Glutamatergic neuron (in vitro differentiated cells): Measurements from ENCODE around the gene COA1. TPM values are rescaled to one million over a fixed set of nuclear protein-coding genes. Genes with fewer than 3 reads are reported as not detected.

ENCODE experiments used
- DNase-seq: peaks from one replicate; pipeline ENCODE4 v3.0.0; 2022
- H3K27ac Mint-ChIP-seq: one replicate; pipeline ENCODE4 v1.8.0; 2020; ENCODE audit warnings: mild to moderate bottlenecking, mixed read lengths, inconsistent platforms; ENCODE audit not compliant: unreplicated experiment
- H3K27me3 Mint-ChIP-seq: one replicate; pipeline ENCODE4 v1.8.0; 2020; ENCODE audit warnings: mild to moderate bottlenecking, moderate library complexity, mixed read lengths, inconsistent platforms; ENCODE audit not compliant: unreplicated experiment
- H3K36me3 Mint-ChIP-seq: one replicate; pipeline ENCODE4 v1.8.0; 2020; ENCODE audit warnings: mild to moderate bottlenecking, mixed read lengths, inconsistent platforms; ENCODE audit not compliant: unreplicated experiment
- H3K4me1 Mint-ChIP-seq: one replicate; pipeline ENCODE4 v1.8.0; 2020; ENCODE audit warnings: mild to moderate bottlenecking, low read depth, mixed read lengths, inconsistent platforms; ENCODE audit not compliant: unreplicated experiment
- H3K4me3 Mint-ChIP-seq: one replicate; pipeline ENCODE4 v1.8.0; 2020; ENCODE audit warnings: mild to moderate bottlenecking, mixed read lengths, inconsistent platforms; ENCODE audit not compliant: unreplicated experiment
- H3K9me3 Mint-ChIP-seq: one replicate; pipeline ENCODE4 v1.8.0; 2020; ENCODE audit warnings: mild to moderate bottlenecking, moderate library complexity, mixed read lengths, inconsistent platforms; ENCODE audit not compliant: unreplicated experiment
- CTCF ChIP-seq: fragments of 200-600 bp; sonication (generic); IDR thresholded peaks from one replicate; pipeline ENCODE4 v1.5.0; 2021; ENCODE audit not compliant: partially characterized antibody, unreplicated experiment
- total RNA-seq: library from RNA; stranded (reverse); fragmentation: NEBNext Ultra II Directional; extraction: Animal tissue kit (Norgen Biotek cat#: 25700); gene quantifications from one replicate; pipeline ENCODE4 v1.2.1, GENCODE V29; 2021; ENCODE audit not compliant: unreplicated experiment

COA1 gene
- total RNA-seq, 1 donor from 2014 or later: 73.7 TPM

GRCh38 chr7:43612599-43613589, 116.4 kb downstream of the COA1 start:
- Mint-ChIP-seq H3K9me3 (peaks cover 6% of the 10 kb centered on the region), H3K27ac (no peak overlapping the region), H3K4me3 (no peak overlapping the region), H3K27me3 (no peaks in the 10 kb centered on the region), H3K4me1 (peaks cover 13% of the 10 kb centered on the region), H3K36me3 (peaks cover 14% of the 10 kb centered on the region)
- TF ChIP-seq CTCF: no peak
- no peak for DNase-seq

- no peak for DNase-seq
- Mint-ChIP-seq H3K36me3 (peaks cover 14% of the 10 kb centered on the region), H3K27me3 (no peaks in the 10 kb centered on the region), H3K27ac (no peak overlapping the region), H3K4me3 (no peak overlapping the region), H3K4me1 (peaks cover 13% of the 10 kb centered on the region), H3K9me3 (peaks cover 6% of the 10 kb centered on the region)
- TF ChIP-seq CTCF: no peak
Measured at GRCh38 chr7:43612128-43612527, 117.2 kb downstream of the COA1 start.

- TF ChIP-seq CTCF: no peak
- Mint-ChIP-seq H3K27me3 (no peaks in the 10 kb centered on the region), H3K9me3 (peaks cover 3% of the 10 kb centered on the region), H3K36me3 (peaks cover 11% of the 10 kb centered on the region), H3K4me1 (peaks cover 16% of the 10 kb centered on the region), H3K4me3 (no peak overlapping the region), H3K27ac (no peak overlapping the region)
- no peak for DNase-seq
Measured at GRCh38 chr7:43609097-43609496, 120.2 kb downstream of the COA1 start.

GRCh38 chr7:43604251-43604650, 125.1 kb downstream of the COA1 start:
- Mint-ChIP-seq H3K36me3 (peaks cover 11% of the 10 kb centered on the region), H3K4me1 (peaks cover 8% of the 10 kb centered on the region), H3K27ac (peak overlapping the region; percentile 1), H3K9me3 (peaks cover 3% of the 10 kb centered on the region), H3K4me3 (no peak overlapping the region), H3K27me3 (no peaks in the 10 kb centered on the region)
- DNase-seq: no peak
- TF ChIP-seq CTCF: no peak

- peaks cover 4% of the 10 kb centered on the region for H3K36me3 Mint-ChIP-seq
- no peak overlapping the region for H3K4me3 Mint-ChIP-seq
- no peaks in the 10 kb centered on the region for H3K27me3 Mint-ChIP-seq
- no peak for TF ChIP-seq CTCF
- DNase-seq: no peak
- no peak overlapping the region for H3K27ac Mint-ChIP-seq
- H3K4me1 Mint-ChIP-seq: peaks cover 8% of the 10 kb centered on the region
- H3K9me3 Mint-ChIP-seq: no peaks in the 10 kb centered on the region
Measured at GRCh38 chr7:43602256-43602655, 127.1 kb downstream of the COA1 start.
